CD8-positive, alpha-beta memory T cell (primary cell): ENCODE measurements around the gene CCT6B. TPM values are rescaled to one million over a fixed set of nuclear protein-coding genes. Genes with fewer than 3 reads are reported as not detected.

Source experiments
- polyA plus RNA-seq: library from polyadenylated mRNA; unstranded; fragments of 300-500 nt; fragmentation: Illumina TruSeq; gene quantifications from one replicate; pipeline ENCODE4 v1.2.3, GENCODE V29; 2021
- total RNA-seq, 2 experiments: library from RNA; stranded (reverse); gene quantifications; one replicate each; pipeline ENCODE4 v1.2.3, GENCODE V29; 2021

The CCT6B gene
- total and polyA plus RNA-seq, 3 experiments from 2014 or later = 0.74 to 1.8 (median 0.90) TPM

Other genes starting within 250 kb of the CCT6B start
- 10 to 100 TPM; 22.7 to 26.7 TPM for gene ZNF830, start 80 bp upstream of the CCT6B start, total RNA-seq
- 25.2 TPM for gene ZNF830, start 80 bp upstream of the CCT6B start, polyA plus RNA-seq
- gene LIG3, start 19.1 kb upstream of the CCT6B start, total RNA-seq = 10 to 100 TPM; 48.7 to 50.9 TPM
- 14.7 TPM for gene LIG3, start 19.1 kb upstream of the CCT6B start, polyA plus RNA-seq
- 10 to 100 TPM; 30.2 to 33.1 TPM for gene RFFL, start 102.2 kb upstream of the CCT6B start, total RNA-seq
- gene RFFL, start 102.2 kb upstream of the CCT6B start, polyA plus RNA-seq = 43.6 TPM
- gene RAD51D, start 158.4 kb upstream of the CCT6B start, total RNA-seq = 10 to 100 TPM; 27.5 to 29.8 TPM
- 11.9 TPM for gene RAD51D, start 158.4 kb upstream of the CCT6B start, polyA plus RNA-seq
- gene FNDC8, start 160.2 kb upstream of the CCT6B start, total RNA-seq = under 1 TPM; 0.15 to 0.16 TPM
- not detected for gene FNDC8, start 160.2 kb upstream of the CCT6B start, polyA plus RNA-seq
- 10 to 100 TPM; 54.0 to 58.3 TPM for gene NLE1, start 180.8 kb upstream of the CCT6B start, total RNA-seq
- gene NLE1, start 180.8 kb upstream of the CCT6B start, polyA plus RNA-seq = 4.6 TPM
- not detected for gene UNC45B, start 186.4 kb upstream of the CCT6B start, total RNA-seq
- gene UNC45B, start 186.4 kb upstream of the CCT6B start, polyA plus RNA-seq = 0.43 TPM
- not detected for gene SLC35G3, start 232.9 kb upstream of the CCT6B start, total RNA-seq
- not detected for gene SLC35G3, start 232.9 kb upstream of the CCT6B start, polyA plus RNA-seq